ENCODE results near the gene SDK1. TPM values are rescaled to one million over a fixed set of nuclear protein-coding genes. Genes with fewer than 3 reads are reported as not detected.

Gene SDK1
- total RNA-seq, 1 donor from 2014 or later: 10.9 TPM

GRCh38 chr7:4137552-4137951 lies 836.5 kb downstream of the SDK1 start:
- no peaks in the 10 kb centered on the region for H3K9me3 Mint-ChIP-seq (ENCODE audit: low read depth)
- H3K27me3 Mint-ChIP-seq (ENCODE audit: low read depth): no peaks in the 10 kb centered on the region
- H3K4me3 Mint-ChIP-seq (ENCODE audit: unreplicated experiment): no peak overlapping the region
- peaks cover 2% of the 10 kb centered on the region for H3K36me3 Mint-ChIP-seq (ENCODE audit: low read depth)
- H3K27ac Mint-ChIP-seq (ENCODE audit: unreplicated experiment): no peak overlapping the region
- DNase-seq (ENCODE audit: low spot score): no peak
- TF ChIP-seq, protein P1, sequence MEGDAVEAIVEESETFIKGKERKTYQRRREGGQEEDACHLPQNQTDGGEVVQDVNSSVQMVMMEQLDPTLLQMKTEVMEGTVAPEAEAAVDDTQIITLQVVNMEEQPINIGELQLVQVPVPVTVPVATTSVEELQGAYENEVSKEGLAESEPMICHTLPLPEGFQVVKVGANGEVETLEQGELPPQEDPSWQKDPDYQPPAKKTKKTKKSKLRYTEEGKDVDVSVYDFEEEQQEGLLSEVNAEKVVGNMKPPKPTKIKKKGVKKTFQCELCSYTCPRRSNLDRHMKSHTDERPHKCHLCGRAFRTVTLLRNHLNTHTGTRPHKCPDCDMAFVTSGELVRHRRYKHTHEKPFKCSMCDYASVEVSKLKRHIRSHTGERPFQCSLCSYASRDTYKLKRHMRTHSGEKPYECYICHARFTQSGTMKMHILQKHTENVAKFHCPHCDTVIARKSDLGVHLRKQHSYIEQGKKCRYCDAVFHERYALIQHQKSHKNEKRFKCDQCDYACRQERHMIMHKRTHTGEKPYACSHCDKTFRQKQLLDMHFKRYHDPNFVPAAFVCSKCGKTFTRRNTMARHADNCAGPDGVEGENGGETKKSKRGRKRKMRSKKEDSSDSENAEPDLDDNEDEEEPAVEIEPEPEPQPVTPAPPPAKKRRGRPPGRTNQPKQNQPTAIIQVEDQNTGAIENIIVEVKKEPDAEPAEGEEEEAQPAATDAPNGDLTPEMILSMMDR (IDR thresholded peaks at IDR 0.05): no peak
- H3K4me1 Mint-ChIP-seq (ENCODE audit: low read depth): no peaks in the 10 kb centered on the region

DNA sequence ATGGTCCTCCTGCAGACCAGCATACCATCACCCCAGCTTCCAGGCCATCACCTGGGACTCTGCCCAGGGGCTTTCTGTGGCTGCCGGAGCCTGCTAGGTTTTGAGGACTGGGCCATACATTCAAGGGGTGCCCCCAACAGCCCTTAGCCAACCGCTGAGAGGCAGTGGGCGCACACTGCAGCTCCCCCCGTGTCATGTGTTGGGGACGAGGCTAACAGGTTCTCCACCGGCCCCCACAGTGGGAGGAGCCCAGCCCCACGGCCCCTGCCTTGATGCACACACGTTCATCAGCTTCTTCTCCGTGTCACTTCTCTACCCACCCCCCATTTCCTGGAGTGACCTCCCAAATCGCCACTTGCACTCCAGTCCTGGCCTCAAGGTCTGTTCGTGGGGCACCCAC lies 837.8 kb downstream of the SDK1 start:
- peak; percentile 83 for DNase-seq (ENCODE audit: low spot score)
- no peak overlapping the region for H3K27ac Mint-ChIP-seq (ENCODE audit: unreplicated experiment)
- no peak overlapping the region for H3K4me3 Mint-ChIP-seq (ENCODE audit: unreplicated experiment)
- H3K9me3 Mint-ChIP-seq (ENCODE audit: low read depth): no peaks in the 10 kb centered on the region
- TF ChIP-seq, protein P1 (IDR thresholded peaks at IDR 0.05): no peak
- no peaks in the 10 kb centered on the region for H3K27me3 Mint-ChIP-seq (ENCODE audit: low read depth)
- no peaks in the 10 kb centered on the region for H3K4me1 Mint-ChIP-seq (ENCODE audit: low read depth)
- no peaks in the 10 kb centered on the region for H3K36me3 Mint-ChIP-seq (ENCODE audit: low read depth)

DNA sequence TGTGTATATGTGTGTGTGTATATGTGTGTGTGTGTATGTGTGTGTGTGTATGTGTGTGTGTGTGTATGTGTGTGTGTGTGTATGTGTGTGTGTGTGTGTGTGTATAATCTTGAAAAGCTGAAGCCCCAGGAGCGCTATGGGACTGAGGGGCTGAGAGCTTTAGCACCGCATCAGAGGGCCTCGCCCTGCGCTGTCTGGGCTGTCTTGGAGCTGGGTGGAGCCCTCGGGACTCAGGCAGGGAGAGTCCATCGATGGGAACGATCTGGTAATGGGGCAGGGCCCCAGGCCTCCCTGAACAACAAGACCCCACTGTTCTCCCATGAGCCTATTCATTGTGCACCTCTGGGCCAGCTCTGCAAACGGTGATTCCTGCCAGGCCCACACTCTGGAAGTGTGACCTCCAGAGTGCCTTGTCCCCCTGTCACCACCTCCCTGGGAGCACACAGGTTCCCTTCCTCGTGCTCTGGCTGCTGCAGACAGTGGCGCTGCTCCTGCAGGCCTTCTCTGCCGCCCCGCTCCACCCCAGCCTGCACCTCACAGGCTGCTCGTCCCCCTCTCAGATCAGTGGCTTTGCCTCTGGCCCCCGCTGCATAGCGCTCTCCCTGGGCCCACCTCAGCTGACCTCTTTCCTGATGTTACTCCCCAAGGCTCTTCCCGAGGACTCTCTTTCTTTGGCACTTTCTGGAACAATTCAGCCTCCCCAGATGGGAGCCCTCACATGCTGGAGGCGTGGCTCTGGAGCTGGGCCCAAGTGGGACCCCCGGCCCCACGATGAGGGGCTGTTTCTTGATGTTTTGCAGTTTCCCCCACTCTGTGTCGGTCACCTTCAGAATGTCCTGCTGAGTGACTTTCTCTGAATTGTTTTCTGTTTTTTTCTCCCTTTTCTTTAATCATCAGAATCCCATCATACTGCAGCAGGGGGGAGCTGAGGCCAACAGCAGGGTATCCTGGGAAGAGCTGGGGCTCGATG lies 838.9 kb downstream of the SDK1 start:
- no peaks in the 10 kb centered on the region for H3K36me3 Mint-ChIP-seq (ENCODE audit: low read depth)
- no peaks in the 10 kb centered on the region for H3K9me3 Mint-ChIP-seq (ENCODE audit: low read depth)
- peaks cover 5% of the 10 kb centered on the region for H3K27me3 Mint-ChIP-seq (ENCODE audit: low read depth)
- TF ChIP-seq, protein P1 (IDR thresholded peaks at IDR 0.05): no peak
- H3K4me1 Mint-ChIP-seq (ENCODE audit: low read depth): peaks cover 9% of the 10 kb centered on the region
- no peak overlapping the region for H3K4me3 Mint-ChIP-seq (ENCODE audit: unreplicated experiment)
- no peak overlapping the region for H3K27ac Mint-ChIP-seq (ENCODE audit: unreplicated experiment)
- DNase-seq (ENCODE audit: low spot score): peak; percentile 72

DNA sequence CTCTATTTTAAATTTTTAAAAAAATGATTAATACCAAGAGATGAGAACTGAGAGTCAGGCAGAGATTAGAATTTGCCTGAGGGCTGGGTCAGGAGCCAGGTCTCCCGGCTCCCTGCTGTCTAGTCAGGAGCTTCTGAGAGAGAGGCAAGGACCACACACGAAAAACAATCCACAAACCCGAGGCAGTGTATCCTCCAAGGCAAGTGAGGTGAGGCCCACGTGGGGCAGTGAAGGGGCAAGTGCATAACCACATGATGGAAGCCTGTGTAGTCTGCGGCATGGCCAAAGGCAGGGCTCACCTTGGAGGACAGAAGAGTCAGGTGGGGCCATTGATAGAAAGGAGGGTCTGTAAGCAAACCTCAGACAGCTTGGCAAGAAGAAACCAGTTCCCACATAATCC lies 839.9 kb downstream of the SDK1 start:
- Mint-ChIP-seq H3K9me3 (ENCODE audit: low read depth) (no peaks in the 10 kb centered on the region), H3K27ac (ENCODE audit: unreplicated experiment) (no peak overlapping the region), H3K27me3 (ENCODE audit: low read depth) (peaks cover 6% of the 10 kb centered on the region), H3K4me3 (ENCODE audit: unreplicated experiment) (no peak overlapping the region), H3K4me1 (ENCODE audit: low read depth) (peaks cover 12% of the 10 kb centered on the region), H3K36me3 (ENCODE audit: low read depth) (no peaks in the 10 kb centered on the region)
- peak; percentile 40 for DNase-seq (ENCODE audit: low spot score)
- TF ChIP-seq, protein P1 (IDR thresholded peaks at IDR 0.05): no peak

- Mint-ChIP-seq H3K27me3 (ENCODE audit: low read depth) (peaks cover 6% of the 10 kb centered on the region), H3K4me1 (ENCODE audit: low read depth) (peaks cover 12% of the 10 kb centered on the region), H3K36me3 (ENCODE audit: low read depth) (peaks cover 1% of the 10 kb centered on the region), H3K4me3 (ENCODE audit: unreplicated experiment) (no peak overlapping the region), H3K9me3 (ENCODE audit: low read depth) (no peaks in the 10 kb centered on the region), H3K27ac (ENCODE audit: unreplicated experiment) (no peak overlapping the region)
- TF ChIP-seq, protein P1 (IDR thresholded peaks at IDR 0.05): no peak
- DNase-seq (ENCODE audit: low spot score): peak; percentile 57
Observed at GRCh38 chr7:4143006-4143405, 842.0 kb downstream of the SDK1 start.

Data from chondrocyte (in vitro differentiated cells).